GM12878 (cell line): Measurements from ENCODE around the gene SIL1. TPM values are rescaled to one million over a fixed set of nuclear protein-coding genes. Genes with fewer than 3 reads are reported as not detected.

Experiments
- ATAC-seq: fragments of 200-7000 bp; cut with Tn5 transposase; 3 replicates; pipeline ENCODE4 v1.9.1; 2020; ENCODE audit warnings: mild to moderate bottlenecking, moderate library complexity
- BruUV-seq: library from RNA; stranded (reverse); fragments of 400-500 nt; replicated peaks from 2 replicates; lab custom pipeline; 2021; lab: Mats Ljungman, UMichigan
- CTCF ChIA-PET: fragments of 300-600 bp; sonication (Branson Sonifier 250); formaldehyde crosslinking; extraction: SDS; loops from one replicate; lab custom pipeline; 2021; ENCODE audit warnings: inconsistent platforms; lab: Yijun Ruan, JAX
- POLR2A ChIA-PET: fragments of 350-600 bp; formaldehyde crosslinking; extraction: SDS; loops from one replicate; lab custom pipeline; 2021; ENCODE audit warnings: inconsistent platforms; lab: Charles Lee
- RAD21 ChIA-PET: fragments of 300-600 bp; sonication (Branson Sonifier 250); formaldehyde crosslinking; loops from one replicate; lab custom pipeline; 2023; ENCODE audit warnings: antibody characterized with exemption; ENCODE audit not compliant: unreplicated experiment; lab: Charles Lee
- SMC1A ChIA-PET: fragments of 300-600 bp; sonication (Branson Sonifier 250); formaldehyde crosslinking; loops from one replicate; lab custom pipeline; 2023; ENCODE audit not compliant: unreplicated experiment, uncharacterized antibody; lab: Charles Lee
- DNase-seq: peaks from one replicate; pipeline ENCODE4 v3.0.0-alpha.2; 2011; ENCODE audit warnings: low read depth, low spot score
- FAIRE-seq: peaks from 3 replicates; lab custom pipeline; 2011; peaks lifted over from hg19 to GRCh38; lab: Jason Lieb, UNC
- H2AFZ ChIP-seq: 2 replicates; pipeline ENCODE4 v1.6.0; 2011; ENCODE audit warnings: low read depth, low read length, control low read depth; ENCODE audit not compliant: control insufficient read depth
- H3K27ac ChIP-seq: 2 replicates; pipeline ENCODE4 v1.5.1; 2011; ENCODE audit warnings: control low read depth; ENCODE audit not compliant: control insufficient read depth, insufficient read depth
- H3K27me3 ChIP-seq, 2 experiments: replicated peaks in 1 of 2; 2 replicates each; pipeline versions ENCODE4 v1.6.0 to v1.6.1; 2011; ENCODE audit warnings: low read length in 1 of 2; ENCODE audit not compliant: control insufficient read depth in 2 of 2, insufficient read depth in 2 of 2
- H3K36me3 ChIP-seq, 2 experiments: 2 replicates each; pipeline ENCODE4 v1.5.1; 2011; ENCODE audit warnings: low read length in 1 of 2; ENCODE audit not compliant: control insufficient read depth in 2 of 2, insufficient read depth in 2 of 2
- H3K4me1 ChIP-seq: 2 replicates; pipeline ENCODE4 v1.6.1; 2011; ENCODE audit warnings: mild to moderate bottlenecking, low read length, moderate library complexity, mixed read lengths; ENCODE audit not compliant: control insufficient read depth, insufficient read depth
- H3K4me2 ChIP-seq: 2 replicates; pipeline ENCODE4 v1.6.0; 2011; ENCODE audit warnings: control low read depth; ENCODE audit not compliant: control insufficient read depth, insufficient read depth
- H3K4me3 ChIP-seq: fragments of 200-600 bp; sonication (generic); 2 replicates; pipeline ENCODE4 v1.5.1; 2016
- H3K79me2 ChIP-seq: 2 replicates; pipeline ENCODE4 v1.6.0; 2011; ENCODE audit warnings: low read length; ENCODE audit not compliant: control insufficient read depth, insufficient read depth
- H3K9ac ChIP-seq: 2 replicates; pipeline ENCODE4 v1.8.0; 2011; ENCODE audit warnings: low read length, control low read depth, mixed read lengths; ENCODE audit not compliant: control insufficient read depth, insufficient read depth
- H3K9me3 ChIP-seq: replicated peaks from 3 replicates; pipeline ENCODE4 v1.5.1; 2011; ENCODE audit warnings: mild to moderate bottlenecking, low read length; ENCODE audit not compliant: control insufficient read depth, insufficient read depth
- H4K20me1 ChIP-seq: 2 replicates; pipeline ENCODE4 v1.6.0; 2011; ENCODE audit not compliant: control insufficient read depth, insufficient read depth
- CBX5 ChIP-seq: sonication (generic); IDR thresholded peaks from 2 replicates; pipeline ENCODE4 v1.6.1; 2016; ENCODE audit warnings: low read depth, moderate library complexity, mild to moderate bottlenecking, inconsistent platforms
- CHD1 ChIP-seq: IDR thresholded peaks from 2 replicates; pipeline ENCODE4 v1.6.1; 2012; ENCODE audit warnings: low read depth, low read length, improper control_type of control experiment
- IKZF1 ChIP-seq: fragments of 450-650 bp; conservative IDR thresholded peaks from 2 replicates; pipeline ENCODE4 v1.6.1; 2017; ENCODE audit warnings: antibody characterized with exemption, mild to moderate bottlenecking
- IRF4 ChIP-seq: IDR thresholded peaks from 2 replicates; pipeline ENCODE4 v1.6.1; 2011; ENCODE audit warnings: low read depth, low read length
- MEF2A ChIP-seq: IDR thresholded peaks from 2 replicates; pipeline ENCODE4 v1.6.1; 2011; ENCODE audit warnings: low read depth, mild to moderate bottlenecking, low read length, moderate library complexity; ENCODE audit not compliant: insufficient read depth
- MTA3 ChIP-seq: IDR thresholded peaks from 2 replicates; pipeline ENCODE4 v1.6.1; 2012; ENCODE audit warnings: low read length, inconsistent platforms, borderline replicate concordance
- MXI1 ChIP-seq: fragments of 150-350 bp; IDR thresholded peaks from 2 replicates; pipeline ENCODE4 v1.6.1; 2011; ENCODE audit warnings: low read depth, mild to moderate bottlenecking, inconsistent platforms, low read length, improper control_type of control experiment
- NFXL1 ChIP-seq: fragments of 450-650 bp; IDR thresholded peaks from 2 replicates; pipeline ENCODE4 v1.6.1; 2017; ENCODE audit warnings: antibody characterized with exemption, mild to moderate bottlenecking, borderline replicate concordance
- ZNF592 ChIP-seq: fragments of 450-650 bp; IDR thresholded peaks from 2 replicates; pipeline ENCODE4 v1.6.1; 2017; ENCODE audit warnings: mild to moderate bottlenecking, moderate library complexity
- WGBS: methylation state at CpG from one replicate; pipeline ENCODE4 v1.1.6; 2016; ENCODE audit warnings: low lambda C conversion rate; ENCODE audit not compliant: insufficient replicate concordance, insufficient coverage; ENCODE audit errors: missing lambda C conversion rate; 5-methylcytosine and 5-hydroxymethylcytosine counted together
- in situ Hi-C: fragments of 300-500 bp; cut with MboI; formaldehyde crosslinking; loops from 9 replicates; pipeline ENCODE4 v1.14.3; 2018; ENCODE audit warnings: mixed read lengths
- intact Hi-C: fragments of 100-400 bp; cut with micrococcal nuclease; formaldehyde crosslinking; loops from one replicate; pipeline ENCODE4 v1.14.2; 2022; ENCODE audit not compliant: unreplicated experiment
- polyA plus RNA-seq, 11 experiments: library from polyadenylated mRNA; depleted of rRNA in 4 of 11; unstranded in 6 of 11; stranded (reverse) in 5 of 11; fragments of >200 nt; fragmentation: Nextera tagmentation in 4 of 11; fragmentation: Illumina TruSeq in 1 of 11; extraction: Ambion mirVana in 4 of 11; extraction: Trizol in 1 of 11; gene quantifications; 1 replicate in 1 of 11; 2 replicates in 10 of 11; pipeline versions ENCODE4 v1.2.1 to v1.2.3, GENCODE V29; 2011 to 2016; ENCODE audit warnings: inconsistent platforms in 2 of 11, missing spikeins in 2 of 11, low read depth in 1 of 11
- total RNA-seq, 4 experiments: library from RNA; depleted of rRNA in 3 of 4; stranded (reverse); fragments of >200 nt in 3 of 4; fragmentation: Illumina TruSeq in 1 of 4; extraction: Trizol in 1 of 4; gene quantifications; 2 replicates each; pipeline versions ENCODE4 v1.2.1 to v1.2.3, GENCODE V29; 2013 to 2021

SIL1 gene
- total and polyA plus RNA-seq, 10 of the 15 experiments (the other 5 are each of a cell fraction or from before 2014, with no cell fraction given): 4.1 to 49.8 (median 29.4) TPM

GRCh38 chr5:139094154-139095131 is 103.7 kb downstream of the SIL1 start (continued):
- TF ChIP-seq IKZF1: peak; percentile 82
- peak; percentile 55 for TF ChIP-seq IRF4

GRCh38 chr5:139092741-139093343 is 105.3 kb downstream of the SIL1 start:
- ChIA-PET RAD21 (interaction anchor here (0.9 kb wide), 1 partner anchor 12 kb away, joined by 3 read pairs; no protein-coding TSS in a partner anchor), POLR2A (no interaction called here), SMC1A (interaction anchor here (1.2 to 1.6 kb wide), 3 partner anchors 12 to 86 kb away, joined by 3 to 5 read pairs (median 3); no protein-coding TSS in a partner anchor), CTCF (interaction anchor here (0.6 to 1.0 kb wide), 2 partner anchors 12 to 304 kb away, joined by 3 read pairs; no protein-coding TSS in a partner anchor)
- H3K27ac ChIP-seq: no peak overlapping the region
- no peak overlapping the region for H2AFZ ChIP-seq
- H3K4me2 ChIP-seq: no peak overlapping the region
- in situ Hi-C loops: no loop called here
- H3K4me3 ChIP-seq: no peak overlapping the region
- H3K79me2 ChIP-seq: no peaks in the 10 kb centered on the region
- no peak for DNase-seq
- H3K9ac ChIP-seq: no peak overlapping the region
- TF ChIP-seq ZNF592 (no peak), MXI1 (no peak), CHD1 (no peak), MTA3 (no peak), MEF2A (no peak), NFXL1 (no peak), IRF4 (no peak), CBX5 (no peak)
- peaks cover 36% of the 10 kb centered on the region for H3K4me1 ChIP-seq
- BruUV-seq: no TSS peak
- no peaks in the 10 kb centered on the region for H3K9me3 ChIP-seq
- no peak for FAIRE-seq
- H3K36me3 ChIP-seq: no peaks in the 10 kb centered on the region; a peak in 1 of 4 replicates
- intact Hi-C loops: loop anchor here (5.0 kb wide), 1 partner anchor 169 kb away; no protein-coding TSS in a partner anchor
- H4K20me1 ChIP-seq: no peaks in the 10 kb centered on the region
- 88% methylated on average over 5 of the region's 5 CpGs for WGBS
- H3K27me3 ChIP-seq: no peaks in the 10 kb centered on the region
- ATAC-seq: no peak
